Stomach (tissue), 4 donors: ENCODE data around the gene TMEM209.

ENCODE experiments used
- CTCF ChIP-seq, 7 experiments: fragments of 450-650 bp in 4 of 7; fragments of 200-600 bp in 3 of 7; sonication (generic) in 3 of 7; IDR thresholded peaks; one replicate each; pipeline ENCODE4 v1.5.1; 2016 to 2019; ENCODE audit warnings: antibody characterized with exemption in 7 of 7, control low read depth in 2 of 7, mild to moderate bottlenecking in 1 of 7
- POLR2AphosphoS5 ChIP-seq, 3 donors: sonication (generic); formaldehyde crosslinking; IDR thresholded peaks; one replicate each; pipeline ENCODE4 v1.6.1; 2016; ENCODE audit warnings: antibody characterized with exemption in 3 of 3

GRCh38 chr7:130152493-130153210 is 52.6 kb downstream of the TMEM209 start:
- TF ChIP-seq POLR2AphosphoS5 (IDR thresholded peaks at IDR 0.05) = no peak
- TF ChIP-seq CTCF (IDR thresholded peaks at IDR 0.05) = no peak
